RWPE2 (cell line): ENCODE results near the gene UGT1A8.
"Not testable (repeated sequence)": the region's sequence is repeated elsewhere in the genome, so short reads cannot be mapped to it uniquely, and the experiment has no call there.

Experiments
- ATAC-seq: fragments of 200-7000 bp; cut with Tn5 transposase; 3 replicates; pipeline ENCODE4 v1.9.1; 2021; ENCODE audit warnings: low read depth
- DNase-seq: peaks from one replicate; pipeline ENCODE4 v3.0.0-alpha.2; 2020; ENCODE audit warnings: low spot score
- H3K27ac ChIP-seq: fragments of 450-650 bp; 2 replicates; pipeline ENCODE4 v1.5.1; 2017; ENCODE audit warnings: mild to moderate bottlenecking; ENCODE audit not compliant: poor library complexity, severe bottlenecking
- H3K27me3 ChIP-seq: fragments of 250-450 bp; sonication (Bioruptor Pico); 2 replicates; pipeline ENCODE4 v1.5.1; 2021; ENCODE audit warnings: mild to moderate bottlenecking, moderate library complexity; ENCODE audit not compliant: insufficient read depth, poor library complexity, severe bottlenecking
- H3K36me3 ChIP-seq: fragments of 250-450 bp; sonication (Bioruptor Pico); 2 replicates; pipeline ENCODE4 v1.5.1; 2020; ENCODE audit warnings: low read depth, mild to moderate bottlenecking, moderate library complexity
- H3K4me1 ChIP-seq: fragments of 250-450 bp; sonication (Bioruptor Pico); 2 replicates; pipeline ENCODE4 v1.5.1; 2021; ENCODE audit warnings: mild to moderate bottlenecking, moderate library complexity; ENCODE audit not compliant: insufficient read depth, poor library complexity, severe bottlenecking
- H3K4me3 ChIP-seq: fragments of 250-450 bp; sonication (Bioruptor Pico); 2 replicates; pipeline ENCODE4 v1.5.1; 2021; ENCODE audit warnings: mild to moderate bottlenecking, moderate library complexity; ENCODE audit not compliant: severe bottlenecking
- H3K9me3 ChIP-seq: fragments of 250-450 bp; sonication (Bioruptor Pico); 2 replicates; pipeline ENCODE4 v1.5.1; 2021; ENCODE audit warnings: mild to moderate bottlenecking, moderate library complexity; ENCODE audit not compliant: severe bottlenecking
- TF ChIP-seq, protein P1 (sequence below): fragments of 450-650 bp; IDR thresholded peaks from one replicate; pipeline ENCODE4 v1.5.1; 2017; ENCODE audit warnings: mild to moderate bottlenecking, moderate library complexity; ENCODE audit not compliant: poor library complexity, severe bottlenecking

UGT1A8 gene

DNA sequence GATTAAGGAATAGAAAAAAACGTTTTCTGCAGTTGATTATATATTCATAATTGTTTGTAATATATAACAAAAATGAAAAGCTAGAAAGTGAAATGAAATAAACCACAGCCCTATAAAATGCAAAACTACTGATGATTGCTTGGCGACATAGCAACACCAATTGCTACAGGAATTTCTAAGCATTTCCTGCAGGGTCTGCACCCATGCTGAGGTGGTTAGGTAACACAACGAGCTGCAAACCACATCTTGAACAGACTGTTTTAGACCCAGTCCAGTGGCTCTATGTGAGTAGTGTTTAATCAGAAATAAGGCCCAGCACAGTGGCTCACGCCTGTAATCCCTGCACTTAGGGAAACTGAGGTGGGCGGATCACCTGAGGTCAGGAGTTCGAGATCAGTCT is 37.1 kb downstream of the UGT1A8 start:
- H3K27me3 ChIP-seq: no peaks in the 10 kb centered on the region
- no peaks in the 10 kb centered on the region for H3K36me3 ChIP-seq
- no peak for ATAC-seq
- peaks cover 6% of the 10 kb centered on the region for H3K4me1 ChIP-seq
- H3K9me3 ChIP-seq: no peaks in the 10 kb centered on the region
- no peak overlapping the region for H3K4me3 ChIP-seq
- H3K27ac ChIP-seq: no peak overlapping the region
- TF ChIP-seq, protein P1, sequence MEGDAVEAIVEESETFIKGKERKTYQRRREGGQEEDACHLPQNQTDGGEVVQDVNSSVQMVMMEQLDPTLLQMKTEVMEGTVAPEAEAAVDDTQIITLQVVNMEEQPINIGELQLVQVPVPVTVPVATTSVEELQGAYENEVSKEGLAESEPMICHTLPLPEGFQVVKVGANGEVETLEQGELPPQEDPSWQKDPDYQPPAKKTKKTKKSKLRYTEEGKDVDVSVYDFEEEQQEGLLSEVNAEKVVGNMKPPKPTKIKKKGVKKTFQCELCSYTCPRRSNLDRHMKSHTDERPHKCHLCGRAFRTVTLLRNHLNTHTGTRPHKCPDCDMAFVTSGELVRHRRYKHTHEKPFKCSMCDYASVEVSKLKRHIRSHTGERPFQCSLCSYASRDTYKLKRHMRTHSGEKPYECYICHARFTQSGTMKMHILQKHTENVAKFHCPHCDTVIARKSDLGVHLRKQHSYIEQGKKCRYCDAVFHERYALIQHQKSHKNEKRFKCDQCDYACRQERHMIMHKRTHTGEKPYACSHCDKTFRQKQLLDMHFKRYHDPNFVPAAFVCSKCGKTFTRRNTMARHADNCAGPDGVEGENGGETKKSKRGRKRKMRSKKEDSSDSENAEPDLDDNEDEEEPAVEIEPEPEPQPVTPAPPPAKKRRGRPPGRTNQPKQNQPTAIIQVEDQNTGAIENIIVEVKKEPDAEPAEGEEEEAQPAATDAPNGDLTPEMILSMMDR: no peak
- DNase-seq: no peak

DNA sequence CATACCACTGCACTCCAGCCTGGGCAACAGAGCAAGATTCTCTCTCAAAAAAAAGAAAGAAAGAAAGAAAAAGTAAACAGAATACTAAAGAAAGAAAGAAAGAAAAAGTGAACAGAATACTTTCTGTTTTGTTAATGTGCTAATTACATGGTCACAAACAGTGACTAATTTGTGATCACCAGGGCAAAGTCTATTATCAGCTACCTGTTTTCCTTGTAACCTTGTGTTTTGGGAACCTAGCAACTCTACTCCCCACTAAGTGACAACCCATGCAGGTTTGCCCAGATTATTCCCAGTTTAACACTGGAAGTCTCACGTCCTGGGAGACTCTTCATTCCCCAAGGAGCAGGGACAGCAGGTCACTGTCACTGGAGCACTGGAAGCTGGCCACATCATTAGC is 37.6 kb downstream of the UGT1A8 start:
- Histone ChIP-seq H3K4me1 (peaks cover 6% of the 10 kb centered on the region), H3K36me3 (no peaks in the 10 kb centered on the region), H3K27me3 (no peaks in the 10 kb centered on the region), H3K4me3 (no peak overlapping the region), H3K27ac (no peak overlapping the region), H3K9me3 (no peaks in the 10 kb centered on the region)
- TF ChIP-seq, protein P1: no peak
- no peak for DNase-seq
- no peak for ATAC-seq

DNA sequence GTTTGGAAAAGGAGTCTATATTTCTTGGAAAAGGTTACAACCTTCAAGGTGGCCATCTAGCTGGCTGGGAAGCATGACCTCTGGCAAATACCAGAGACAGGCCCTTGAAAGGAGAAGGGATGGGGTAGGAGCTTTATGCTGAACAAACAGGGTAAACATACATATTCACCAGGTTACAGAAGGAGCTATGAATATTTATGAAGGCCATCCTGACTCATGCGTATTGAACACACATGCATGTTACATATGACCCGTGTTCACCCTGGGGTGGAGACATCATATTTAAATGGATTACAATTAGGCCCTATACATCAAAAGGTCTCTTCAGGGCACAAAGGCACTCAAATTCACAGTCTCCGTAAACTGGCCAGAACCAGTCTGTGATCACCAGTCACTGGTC is 38.5 kb downstream of the UGT1A8 start:
- not testable (repeated sequence) for H3K27me3 ChIP-seq, H3K36me3 ChIP-seq, ATAC-seq, DNase-seq, H3K27ac ChIP-seq, H3K4me3 ChIP-seq, H3K9me3 ChIP-seq, H3K4me1 ChIP-seq

DNA sequence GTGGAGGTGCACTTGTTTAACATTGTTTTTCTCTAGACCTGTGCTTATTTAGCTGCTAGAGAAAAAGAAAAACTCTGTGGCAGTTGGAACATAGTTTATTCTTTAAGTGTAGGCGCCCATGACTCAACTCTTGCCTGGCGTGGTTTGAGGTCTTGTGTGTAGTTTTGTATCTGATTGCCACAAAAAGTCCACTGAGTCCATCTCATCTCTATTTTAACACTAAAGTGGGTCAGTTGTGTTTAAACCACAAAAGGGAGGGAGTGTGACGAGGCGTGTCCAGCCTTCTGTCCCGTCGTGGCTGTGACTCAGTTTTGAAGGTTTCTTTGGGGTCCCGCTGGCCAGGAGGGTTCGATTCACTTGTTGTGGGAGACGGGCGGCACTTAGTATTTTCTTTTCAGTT is 39.0 kb downstream of the UGT1A8 start:
- Histone ChIP-seq H3K27me3 (no peaks in the 10 kb centered on the region), H3K36me3 (no peaks in the 10 kb centered on the region), H3K4me1 (no peaks in the 10 kb centered on the region), H3K9me3 (no peaks in the 10 kb centered on the region), H3K27ac (no peak overlapping the region), H3K4me3 (no peak overlapping the region)
- TF ChIP-seq, protein P1: no peak
- ATAC-seq: no peak
- DNase-seq: no peak

DNA sequence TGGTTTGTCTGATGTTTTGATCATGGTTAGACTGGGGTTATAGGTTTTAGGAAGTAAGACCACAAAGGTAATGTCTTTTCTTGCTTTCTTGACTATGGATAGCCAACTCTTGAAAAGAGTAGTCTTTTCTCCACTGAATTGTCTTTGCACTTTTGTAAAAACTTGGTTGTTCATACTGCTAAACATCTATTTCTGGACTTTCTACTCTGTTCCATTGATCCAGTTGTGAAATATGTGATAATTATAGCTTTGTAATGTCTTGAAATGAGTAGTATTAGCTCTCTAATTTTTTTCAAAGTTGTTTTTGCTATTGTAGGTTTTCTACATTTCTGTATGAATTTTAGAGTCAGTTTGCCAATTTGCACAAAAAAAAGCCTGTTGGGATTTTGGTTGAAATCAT is 41.2 kb downstream of the UGT1A8 start:
- Histone ChIP-seq H3K9me3 (no peaks in the 10 kb centered on the region), H3K4me1 (no peaks in the 10 kb centered on the region), H3K4me3 (no peak overlapping the region), H3K36me3 (no peaks in the 10 kb centered on the region), H3K27me3 (no peaks in the 10 kb centered on the region), H3K27ac (no peak overlapping the region)
- DNase-seq (no peak), ATAC-seq (no peak)
- TF ChIP-seq, protein P1: no peak

DNA sequence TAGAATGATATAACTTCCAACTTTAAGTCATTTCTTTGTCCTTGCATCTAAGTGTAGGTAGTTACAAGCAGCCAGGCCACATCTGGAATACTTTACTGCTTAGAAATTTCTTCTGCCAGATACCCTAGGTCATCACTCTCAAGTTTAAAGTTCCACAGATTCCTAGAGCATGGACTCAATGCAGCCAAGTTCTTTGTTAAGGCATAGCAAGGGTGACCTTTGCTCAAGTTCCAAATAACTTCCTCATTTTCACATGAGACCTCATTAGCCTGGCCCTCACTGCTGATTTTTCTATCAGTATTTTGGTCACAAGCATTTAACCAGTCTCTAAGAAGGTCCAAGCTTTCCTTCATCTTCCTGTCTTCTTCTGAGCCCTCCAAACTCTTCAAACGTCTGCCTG is 46.5 kb downstream of the UGT1A8 start:
- H3K36me3 ChIP-seq: no peaks in the 10 kb centered on the region
- DNase-seq: no peak
- H3K27ac ChIP-seq: no peak overlapping the region
- no peaks in the 10 kb centered on the region for H3K9me3 ChIP-seq
- H3K4me1 ChIP-seq: no peaks in the 10 kb centered on the region
- no peak overlapping the region for H3K4me3 ChIP-seq
- ATAC-seq: no peak
- no peaks in the 10 kb centered on the region for H3K27me3 ChIP-seq
- TF ChIP-seq, protein P1: no peak
